GM06990 (cell line): ENCODE results near the gene ARHGAP18.

ENCODE experiments used
- DNase-seq: peaks from one replicate; pipeline ENCODE4 v3.0.0-alpha.2; 2011; ENCODE audit not compliant: insufficient read length; ENCODE audit errors: extremely low read depth
- H3K27me3 ChIP-seq: replicated peaks from 2 replicates; pipeline ENCODE4 v1.6.0; 2011; ENCODE audit warnings: low read length; ENCODE audit not compliant: control insufficient read depth, insufficient read depth
- H3K36me3 ChIP-seq: 2 replicates; pipeline ENCODE4 v1.5.1; 2011; ENCODE audit warnings: low read length; ENCODE audit not compliant: control insufficient read depth, insufficient read depth
- H3K4me3 ChIP-seq: replicated peaks from 2 replicates; pipeline ENCODE4 v1.5.1; 2011; ENCODE audit warnings: low read depth, mild to moderate bottlenecking, control low read depth, low read length
- TF ChIP-seq, protein P1 (sequence below): IDR thresholded peaks from 2 replicates; pipeline ENCODE4 v1.5.1; 2011; ENCODE audit warnings: low read length, control low read depth, mild to moderate bottlenecking, inconsistent platforms; ENCODE audit not compliant: insufficient read depth, poor library complexity, severe bottlenecking

The ARHGAP18 gene

DNA sequence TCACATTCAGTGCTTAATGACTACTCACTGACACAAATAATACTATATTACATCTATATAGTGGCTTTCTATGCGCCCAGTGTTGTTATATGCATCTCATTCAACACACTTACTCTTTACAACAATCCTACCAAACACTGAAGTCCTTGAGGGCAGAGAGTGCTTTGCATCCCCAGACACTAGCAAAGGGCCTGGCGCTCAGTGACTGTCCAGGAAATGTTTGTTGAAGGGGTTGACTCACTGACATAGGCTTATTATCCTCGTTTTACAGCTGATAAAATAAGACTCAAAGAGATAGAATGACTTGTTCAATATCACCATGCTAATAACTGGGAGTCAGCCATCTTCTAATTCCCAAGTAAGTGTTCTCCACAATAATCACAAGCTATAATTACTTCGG is 163.3 kb downstream of the ARHGAP18 start:
- Histone ChIP-seq H3K36me3 (no peaks in the 10 kb centered on the region), H3K27me3 (no peaks in the 10 kb centered on the region), H3K4me3 (no peak overlapping the region)
- TF ChIP-seq, protein P1, sequence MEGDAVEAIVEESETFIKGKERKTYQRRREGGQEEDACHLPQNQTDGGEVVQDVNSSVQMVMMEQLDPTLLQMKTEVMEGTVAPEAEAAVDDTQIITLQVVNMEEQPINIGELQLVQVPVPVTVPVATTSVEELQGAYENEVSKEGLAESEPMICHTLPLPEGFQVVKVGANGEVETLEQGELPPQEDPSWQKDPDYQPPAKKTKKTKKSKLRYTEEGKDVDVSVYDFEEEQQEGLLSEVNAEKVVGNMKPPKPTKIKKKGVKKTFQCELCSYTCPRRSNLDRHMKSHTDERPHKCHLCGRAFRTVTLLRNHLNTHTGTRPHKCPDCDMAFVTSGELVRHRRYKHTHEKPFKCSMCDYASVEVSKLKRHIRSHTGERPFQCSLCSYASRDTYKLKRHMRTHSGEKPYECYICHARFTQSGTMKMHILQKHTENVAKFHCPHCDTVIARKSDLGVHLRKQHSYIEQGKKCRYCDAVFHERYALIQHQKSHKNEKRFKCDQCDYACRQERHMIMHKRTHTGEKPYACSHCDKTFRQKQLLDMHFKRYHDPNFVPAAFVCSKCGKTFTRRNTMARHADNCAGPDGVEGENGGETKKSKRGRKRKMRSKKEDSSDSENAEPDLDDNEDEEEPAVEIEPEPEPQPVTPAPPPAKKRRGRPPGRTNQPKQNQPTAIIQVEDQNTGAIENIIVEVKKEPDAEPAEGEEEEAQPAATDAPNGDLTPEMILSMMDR, result no peak
- DNase-seq, result no peak

DNA sequence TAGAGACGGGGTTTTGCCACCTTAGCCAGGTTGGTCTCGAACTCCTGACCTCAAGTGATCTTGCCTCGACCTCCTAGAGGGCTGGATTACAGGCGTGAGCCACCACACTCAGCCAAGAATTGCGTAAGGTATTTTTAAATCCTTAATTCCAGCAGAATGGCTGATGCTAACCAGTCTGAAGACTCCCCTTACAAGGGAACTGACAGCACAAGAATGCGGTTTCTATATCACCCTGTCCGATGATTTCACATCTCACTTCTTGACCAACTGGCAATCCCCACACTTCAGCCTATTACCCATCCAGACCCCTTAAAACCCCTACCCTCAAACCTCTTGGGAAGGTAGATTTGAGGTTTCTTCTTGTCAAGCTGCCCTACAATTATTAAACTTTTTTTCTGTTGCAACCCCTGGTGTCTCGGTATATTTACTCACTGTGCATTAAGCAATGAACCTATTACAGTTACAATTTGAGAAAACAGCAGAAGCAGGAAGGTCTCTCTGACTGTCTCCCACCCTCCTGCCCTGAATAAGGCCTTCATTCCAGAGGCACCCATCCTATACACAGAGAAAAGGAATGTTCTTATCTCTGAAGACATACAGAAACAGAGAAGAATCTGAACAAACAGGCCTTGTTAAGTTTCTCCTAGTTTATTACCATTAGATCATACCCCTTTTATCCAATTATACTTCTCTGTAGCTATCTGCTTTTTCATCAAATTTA is 164.9 kb downstream of the ARHGAP18 start:
- H3K36me3 ChIP-seq, result no peaks in the 10 kb centered on the region
- no peak overlapping the region for H3K4me3 ChIP-seq
- no peaks in the 10 kb centered on the region for H3K27me3 ChIP-seq
- no peak for DNase-seq
- TF ChIP-seq, protein P1, result no peak

DNA sequence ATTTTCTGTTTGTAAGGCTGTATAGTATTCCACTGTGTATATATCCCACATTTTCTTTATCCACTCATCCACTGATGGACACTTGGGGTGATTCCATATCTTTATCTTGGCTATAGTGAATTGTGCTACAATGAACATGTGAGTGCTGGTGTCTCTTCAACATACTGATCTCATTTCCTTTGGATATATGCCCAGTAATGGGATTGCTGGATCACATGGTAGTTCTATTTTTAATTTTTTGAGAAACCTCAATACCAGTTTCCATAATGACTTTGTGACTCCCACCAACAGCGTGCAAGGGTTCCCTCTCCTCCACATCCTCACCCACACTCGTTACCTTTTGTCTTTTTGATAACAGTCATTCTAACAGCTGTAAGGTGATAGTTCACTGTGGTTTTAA is 166.0 kb downstream of the ARHGAP18 start:
- TF ChIP-seq, protein P1, result no peak
- Histone ChIP-seq H3K36me3 (no peaks in the 10 kb centered on the region), H3K4me3 (no peak overlapping the region), H3K27me3 (no peaks in the 10 kb centered on the region)
- no peak for DNase-seq

- H3K4me3 ChIP-seq, result no peak overlapping the region
- TF ChIP-seq, protein P1, result no peak
- no peaks in the 10 kb centered on the region for H3K36me3 ChIP-seq
- H3K27me3 ChIP-seq, result no peaks in the 10 kb centered on the region
- DNase-seq, result no peak
These were observed 167.3 kb downstream of the ARHGAP18 start for GRCh38 chr6:129542705-129543104.

DNA sequence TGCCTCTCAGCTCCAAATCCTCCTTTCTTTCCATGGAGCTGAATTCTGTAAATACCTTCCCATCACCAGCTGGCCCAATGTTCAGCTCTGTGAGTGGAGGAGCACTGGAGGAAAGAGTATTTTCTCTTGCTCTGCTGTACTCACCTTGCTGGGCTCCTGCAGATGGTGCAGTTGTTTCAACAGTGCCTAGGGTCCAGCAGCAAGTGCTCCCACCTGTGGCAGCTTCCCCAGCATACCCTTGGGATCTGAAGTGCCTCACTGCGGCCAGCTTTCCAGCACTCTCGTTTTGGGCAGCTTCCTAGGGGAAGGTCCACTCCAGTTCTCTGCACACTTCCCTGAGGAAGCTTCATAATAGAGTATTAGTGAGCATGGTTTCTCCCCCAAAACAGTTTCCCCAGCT is 170.9 kb downstream of the ARHGAP18 start:
- Histone ChIP-seq H3K4me3 (no peak overlapping the region), H3K36me3 (no peaks in the 10 kb centered on the region), H3K27me3 (no peaks in the 10 kb centered on the region)
- TF ChIP-seq, protein P1, result no peak
- no peak for DNase-seq

- no peaks in the 10 kb centered on the region for H3K36me3 ChIP-seq
- no peak for DNase-seq
- H3K4me3 ChIP-seq, result no peak overlapping the region
- TF ChIP-seq, protein P1, result no peak
- no peaks in the 10 kb centered on the region for H3K27me3 ChIP-seq
These were observed 173.7 kb downstream of the ARHGAP18 start for GRCh38 chr6:129536271-129536670.
